Endothelial cell of umbilical vein (primary cell): ENCODE measurements around the gene BMERB1. TPM values are rescaled to one million over a fixed set of nuclear protein-coding genes. Genes with fewer than 3 reads are reported as not detected.

ENCODE experiments used
- BruUV-seq: library from RNA; stranded (reverse); fragments of 400-500 nt; replicated peaks from 2 replicates; lab custom pipeline; 2021; lab: Mats Ljungman, UMichigan
- CTCF ChIA-PET: fragments of 300-600, 350-600 bp; sonication (Branson Sonifier 250); formaldehyde crosslinking; loops from one replicate; lab custom pipeline; 2021; ENCODE audit warnings: antibody characterized with exemption, inconsistent platforms; lab: Charles Lee
- POLR2A ChIA-PET: fragments of 300-600, 350-600 bp; sonication (Branson Sonifier 250); formaldehyde crosslinking; loops from one replicate; lab custom pipeline; 2021; ENCODE audit warnings: antibody characterized with exemption, inconsistent platforms; lab: Charles Lee
- DNase-seq: peaks from one replicate; pipeline ENCODE4 v3.0.0-alpha.2; 2011; ENCODE audit warnings: low read depth, low spot score
- FAIRE-seq: peaks from 2 replicates; lab custom pipeline; 2011; peaks lifted over from hg19 to GRCh38; lab: Jason Lieb, UNC
- H2AFZ ChIP-seq: 2 replicates; pipeline ENCODE4 v1.6.0; 2012; ENCODE audit warnings: low read depth, low read length, control low read depth, inconsistent platforms
- H3K27ac ChIP-seq: 2 replicates; pipeline ENCODE4 v1.5.1; 2011; ENCODE audit warnings: low read depth, mild to moderate bottlenecking, control low read depth, low read length, moderate library complexity; ENCODE audit not compliant: insufficient read depth
- H3K27me3 ChIP-seq, 2 experiments: 2 replicates each; pipeline versions ENCODE4 v1.6.0 to v1.6.1; 2011; ENCODE audit warnings: low read length in 2 of 2, mixed read lengths in 1 of 2; ENCODE audit not compliant: control insufficient read depth in 2 of 2, insufficient read depth in 2 of 2
- H3K36me3 ChIP-seq, 2 experiments: 2 replicates in 1 of 2; 3 replicates in 1 of 2; pipeline ENCODE4 v1.5.1; 2011; ENCODE audit warnings: low read length in 2 of 2, mild to moderate bottlenecking in 1 of 2, moderate library complexity in 1 of 2; ENCODE audit not compliant: control insufficient read depth in 2 of 2, insufficient read depth in 2 of 2; ENCODE audit errors: extremely low read depth in 1 of 2
- H3K4me1 ChIP-seq: 3 replicates; pipeline ENCODE4 v1.5.1; 2011; ENCODE audit warnings: mild to moderate bottlenecking, low read length; ENCODE audit not compliant: control insufficient read depth, insufficient read depth; ENCODE audit errors: extremely low read depth
- H3K4me2 ChIP-seq: 2 replicates; pipeline ENCODE4 v1.6.1; 2011; ENCODE audit warnings: low read length, control low read depth, mixed read lengths; ENCODE audit not compliant: insufficient read depth
- H3K4me3 ChIP-seq, 3 experiments: fragments of 200-600 bp in 1 of 3; sonication (generic), shearing (Covaris generic) in 1 of 3; replicated peaks in 1 of 3; 2 replicates each; pipeline ENCODE4 v1.5.1; 2011 to 2016; ENCODE audit warnings: control low read depth in 3 of 3, low read length in 3 of 3, mild to moderate bottlenecking in 2 of 3, inconsistent platforms in 1 of 3, low read depth in 1 of 3, moderate library complexity in 1 of 3; ENCODE audit not compliant: insufficient read depth in 1 of 3
- H3K79me2 ChIP-seq: 2 replicates; pipeline ENCODE4 v1.6.0; 2012; ENCODE audit warnings: low read length, inconsistent platforms; ENCODE audit not compliant: control insufficient read depth, insufficient read depth
- H3K9ac ChIP-seq: replicated peaks from 2 replicates; pipeline ENCODE3; 2011; ENCODE audit warnings: low read length, control low read depth; ENCODE audit not compliant: insufficient read depth; ENCODE audit errors: extremely low read depth
- H3K9me1 ChIP-seq: replicated peaks from 3 replicates; pipeline ENCODE4 v1.6.0; 2011; ENCODE audit warnings: mild to moderate bottlenecking, low read length; ENCODE audit not compliant: control insufficient read depth, insufficient read depth; ENCODE audit errors: extremely low read depth
- H3K9me3 ChIP-seq: replicated peaks from 2 replicates; pipeline ENCODE4 v1.5.1; 2012; ENCODE audit warnings: low read length, inconsistent platforms; ENCODE audit not compliant: control insufficient read depth, insufficient read depth
- H4K20me1 ChIP-seq: replicated peaks from 2 replicates; pipeline ENCODE3; 2011; ENCODE audit warnings: mild to moderate bottlenecking, low read length; ENCODE audit not compliant: control insufficient read depth, insufficient read depth; ENCODE audit errors: extremely low read depth
- CTCF ChIP-seq, 2 donors: IDR thresholded peaks; 1 replicate in 1 of 2; 2 replicates in 1 of 2; pipeline ENCODE4 v1.5.1; 2011; ENCODE audit warnings: low read length in 2 of 2, mild to moderate bottlenecking in 2 of 2, moderate library complexity in 2 of 2, control low read depth in 1 of 2, inconsistent platforms in 1 of 2, low read depth in 1 of 2; ENCODE audit not compliant: insufficient read depth in 1 of 2; ENCODE audit errors: extremely low read depth in 1 of 2
- EZH2 ChIP-seq: IDR thresholded peaks from 2 replicates; pipeline ENCODE4 v1.6.1; 2012; ENCODE audit warnings: borderline replicate concordance, low read depth, mild to moderate bottlenecking, moderate library complexity, low read length, inconsistent platforms; ENCODE audit not compliant: severe bottlenecking
- FOS ChIP-seq: IDR thresholded peaks from 2 replicates; pipeline ENCODE4 v1.6.1; 2011; ENCODE audit warnings: mild to moderate bottlenecking, low read length, moderate library complexity, borderline replicate concordance; ENCODE audit not compliant: insufficient read depth
- JUN ChIP-seq: IDR thresholded peaks from 2 replicates; pipeline ENCODE4 v1.6.1; 2011; ENCODE audit warnings: borderline replicate concordance, low read depth; ENCODE audit not compliant: insufficient read length, insufficient read depth
- MAX ChIP-seq: IDR thresholded peaks from 2 replicates; pipeline ENCODE4 v1.6.1; 2011; ENCODE audit not compliant: insufficient read depth, insufficient read length
- MYC ChIP-seq: IDR thresholded peaks from one replicate; pipeline ENCODE4 v1.6.1; 2011; ENCODE audit warnings: mild to moderate bottlenecking, low read depth, low read length
- POLR2A ChIP-seq: IDR thresholded peaks from 2 replicates; pipeline ENCODE4 v1.6.1; 2012; ENCODE audit warnings: low read depth, mild to moderate bottlenecking, control low read depth, low read length
- POLR2AphosphoS5 ChIP-seq: IDR thresholded peaks from 2 replicates; pipeline ENCODE4 v1.6.1; 2012; ENCODE audit warnings: low read depth, mild to moderate bottlenecking, control low read depth, low read length, moderate library complexity; ENCODE audit not compliant: insufficient read depth
- dilution Hi-C: fragments of 300-500 bp; cut with MboI; formaldehyde crosslinking; loops from one replicate; pipeline ENCODE4 v1.15.0; 2019; ENCODE audit warnings: low sequenced_read_pairs; ENCODE audit not compliant: extremely low pct_ligation_motif_present
- intact Hi-C: fragments of 100-400 bp; cut with micrococcal nuclease; formaldehyde crosslinking; loops from one replicate; pipeline ENCODE4 v1.10.0; 2022
- polyA plus RNA-seq, 4 experiments: library from polyadenylated mRNA; depleted of rRNA in 3 of 4; stranded (reverse) in 3 of 4; unstranded in 1 of 4; fragments of >200 nt; gene quantifications; 2 replicates each; pipeline versions ENCODE4 v1.2.1 to v1.2.3, GENCODE V29; 2011 to 2012; ENCODE audit warnings: missing spikeins in 1 of 4
- total RNA-seq: library from RNA; stranded (reverse); gene quantifications from 2 replicates; pipeline ENCODE4 v1.2.3, GENCODE V29; 2021

BMERB1 gene
- total and polyA plus RNA-seq, 2 donors (not counting 3 experiments of a cell fraction or from before 2014, with no cell fraction given): 14.1 to 17.4 TPM

- H2AFZ ChIP-seq: no peak overlapping the region
- POLR2A ChIA-PET: no interaction called here
- H3K4me3 ChIP-seq: no peak overlapping the region
- FAIRE-seq (no peak), DNase-seq (no peak)
- H3K27ac ChIP-seq: no peak overlapping the region
- intact Hi-C loops: no loop called here
- TF ChIP-seq POLR2A (no peak), MYC (no peak), MAX (no peak), CTCF (IDR thresholded peaks at IDR 0.05; ENCODE audit: extremely low read depth in 1 of 2, insufficient read depth in 1 of 2, low read depth in 1 of 2, low read length in 2 of 2) (no peak), POLR2AphosphoS5 (no peak), JUN (no peak), FOS (no peak), EZH2 (no peak)
- no peak overlapping the region for H3K9ac ChIP-seq
- no peaks in the 10 kb centered on the region for H3K27me3 ChIP-seq
- no peaks in the 10 kb centered on the region for H4K20me1 ChIP-seq
- CTCF ChIA-PET: interaction anchor here (0.6 to 1.3 kb wide), 3 partner anchors 48 to 171 kb away, joined by 3 to 4 read pairs (median 3); no protein-coding TSS in a partner anchor
- peaks cover 10 to 33% of the 10 kb centered on the region in 2 experiments for H3K36me3 ChIP-seq
- H3K4me1 ChIP-seq: peaks cover 9% of the 10 kb centered on the region
- H3K4me2 ChIP-seq: no peak overlapping the region
- H3K9me1 ChIP-seq: no peaks in the 10 kb centered on the region
- dilution Hi-C loops: no loop called here
- H3K9me3 ChIP-seq: no peaks in the 10 kb centered on the region
- BruUV-seq: no TSS peak
- H3K79me2 ChIP-seq: no peaks in the 10 kb centered on the region
Measured at GRCh38 chr16:15598648-15599190, 164.3 kb downstream of the BMERB1 start.
